GM23248 (cell line): ENCODE measurements around the gene PCDHB3.

Experiments
- EZH2 ChIP-seq: fragments of 200-600 bp; sonication (generic); IDR thresholded peaks from 2 replicates; pipeline ENCODE4 v1.6.1; 2018; ENCODE audit warnings: antibody characterized with exemption, mild to moderate bottlenecking; ENCODE audit not compliant: insufficient read depth, poor library complexity, severe bottlenecking
- EZH2phosphoT487 ChIP-seq: fragments of 200-600 bp; sonication (generic); IDR thresholded peaks from 2 replicates; pipeline ENCODE4 v1.6.1; 2018; ENCODE audit warnings: antibody characterized with exemption, moderate library complexity, mild to moderate bottlenecking, low read depth; ENCODE audit not compliant: insufficient read depth

DNA sequence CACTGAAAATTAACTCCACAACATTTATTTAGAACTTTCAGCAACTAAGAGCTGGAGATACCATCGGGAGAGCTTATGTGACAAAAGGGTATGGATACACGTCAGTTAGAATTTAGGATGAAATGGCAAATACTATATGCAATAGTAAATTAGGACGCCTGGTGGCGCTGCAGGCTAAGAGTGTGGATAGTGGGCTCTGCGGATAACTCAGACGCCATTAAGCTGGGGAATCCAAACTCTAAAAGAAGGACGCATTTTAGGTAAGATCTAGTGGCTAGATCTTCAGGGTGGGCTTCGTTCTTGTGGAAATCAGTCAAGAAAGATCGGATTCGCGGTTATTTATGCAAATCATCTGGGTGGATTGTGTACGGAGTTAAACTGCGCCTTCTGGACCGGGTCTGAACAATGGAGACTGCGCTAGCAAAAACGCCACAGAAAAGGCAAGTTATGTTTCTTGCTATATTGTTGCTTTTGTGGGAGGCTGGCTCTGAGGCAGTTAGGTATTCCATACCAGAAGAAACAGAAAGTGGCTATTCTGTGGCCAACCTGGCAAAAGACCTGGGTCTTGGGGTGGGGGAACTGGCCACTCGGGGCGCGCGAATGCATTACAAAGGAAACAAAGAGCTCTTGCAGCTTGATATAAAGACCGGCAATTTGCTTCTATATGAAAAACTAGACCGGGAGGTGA lies 34.9 kb downstream of the PCDHB3 start, which contains the start of gene PCDHB5:
- TF ChIP-seq EZH2phosphoT487 = no peak
- no peak for TF ChIP-seq EZH2
